Stomach (tissue), 9 donors: ENCODE results near the gene C17orf107. TPM values are rescaled to one million over a fixed set of nuclear protein-coding genes. Genes with fewer than 3 reads are reported as not detected.
A peak's percentile ranks its signal among the peaks of the same experiment; 100 is the strongest.
"Not testable (repeated sequence)": the region's sequence is repeated elsewhere in the genome, so short reads cannot be mapped to it uniquely, and the experiment has no call there.

Experiments
- DNase-seq, 2 donors: peaks; one replicate each; pipeline versions ENCODE4 v3.0.0 to v3.0.0-alpha.2; 2013 to 2019
- H3K27ac ChIP-seq, 5 donors: fragments of 200-600 bp in 4 of 5; sonication (generic) in 4 of 5; one replicate each; pipeline ENCODE4 v1.5.1; 2013 to 2019; ENCODE audit warnings: mild to moderate bottlenecking in 1 of 5, moderate library complexity in 1 of 5
- H3K27me3 ChIP-seq, 3 donors: fragments of 200-600 bp; sonication (generic); one replicate each; pipeline ENCODE4 v1.5.1; 2017 to 2019; ENCODE audit warnings: mixed run types in 1 of 3
- H3K36me3 ChIP-seq, 4 donors: fragments of 200-600 bp; sonication (generic); 1 replicate in 3 of 4; 2 replicates in 1 of 4; pipeline ENCODE4 v1.5.1; 2016 to 2019
- H3K4me1 ChIP-seq, 4 donors: fragments of 200-600 bp; sonication (generic); one replicate each; pipeline ENCODE4 v1.5.1; 2016 to 2019
- H3K4me3 ChIP-seq, 4 donors: fragments of 200-600 bp; sonication (generic) in 3 of 4; one replicate each; pipeline ENCODE4 v1.5.1; 2016 to 2019; ENCODE audit warnings: mild to moderate bottlenecking in 1 of 4
- H3K9me3 ChIP-seq, 4 donors: fragments of 200-600 bp; sonication (generic); one replicate each; pipeline ENCODE4 v1.5.1; 2016 to 2019
- EP300 ChIP-seq: sonication (generic); formaldehyde crosslinking; IDR thresholded peaks from one replicate; pipeline ENCODE4 v1.6.1; 2017; ENCODE audit warnings: antibody characterized with exemption
- POLR2A ChIP-seq, 4 donors: fragments of 450-650 bp; IDR thresholded peaks; one replicate each; pipeline ENCODE4 v1.6.1; 2016; ENCODE audit warnings: antibody characterized with exemption in 4 of 4, control low read depth in 2 of 4, mild to moderate bottlenecking in 1 of 4, moderate library complexity in 1 of 4
- POLR2AphosphoS5 ChIP-seq, 3 donors: sonication (generic); formaldehyde crosslinking; IDR thresholded peaks; one replicate each; pipeline ENCODE4 v1.6.1; 2016; ENCODE audit warnings: antibody characterized with exemption in 3 of 3
- WGBS, 5 donors: extraction: QIAGEN DNeasy Blood & Tissue Kit in 3 of 5; methylation state at CpG; one replicate each; pipeline versions ENCODE4 v1.1.5 to v1.1.7; 2013 to 2018; 5-methylcytosine and 5-hydroxymethylcytosine counted together
- intact Hi-C: fragments of 100-400 bp; cut with DNase I; formaldehyde crosslinking; loops from one replicate; pipeline ENCODE4 v1.15.1; 2023; ENCODE audit warnings: low total_unique reads
- polyA plus RNA-seq, 3 donors: library from polyadenylated mRNA; stranded (reverse); fragments of 200-250 nt; gene quantifications; one replicate each; pipeline ENCODE4 v1.2.3, GENCODE V29; 2013
- total RNA-seq, 5 donors: library from RNA; depleted of rRNA; stranded (reverse); fragments of >200 nt; gene quantifications; one replicate each; pipeline versions ENCODE4 v1.1.0 to v1.2.3, GENCODE V29; 2014 to 2016
- TF ChIP-seq, protein P1 (sequence below), 7 experiments: fragments of 450-650 bp in 4 of 7; fragments of 200-600 bp in 3 of 7; sonication (generic) in 3 of 7; IDR thresholded peaks; one replicate each; pipeline ENCODE4 v1.5.1; 2016 to 2019; ENCODE audit warnings: antibody characterized with exemption in 7 of 7, control low read depth in 2 of 7, mild to moderate bottlenecking in 1 of 7
- donor health status: healthy with polysubstance abuse.
- donor health status: Bipolar disorder and iron deficiency.
- donor health status: healthy.

The C17orf107 gene
- total and polyA plus RNA-seq, 8 donors, result 0.75 to 6.6 (median 2.8) TPM; not detected in 1

DNA sequence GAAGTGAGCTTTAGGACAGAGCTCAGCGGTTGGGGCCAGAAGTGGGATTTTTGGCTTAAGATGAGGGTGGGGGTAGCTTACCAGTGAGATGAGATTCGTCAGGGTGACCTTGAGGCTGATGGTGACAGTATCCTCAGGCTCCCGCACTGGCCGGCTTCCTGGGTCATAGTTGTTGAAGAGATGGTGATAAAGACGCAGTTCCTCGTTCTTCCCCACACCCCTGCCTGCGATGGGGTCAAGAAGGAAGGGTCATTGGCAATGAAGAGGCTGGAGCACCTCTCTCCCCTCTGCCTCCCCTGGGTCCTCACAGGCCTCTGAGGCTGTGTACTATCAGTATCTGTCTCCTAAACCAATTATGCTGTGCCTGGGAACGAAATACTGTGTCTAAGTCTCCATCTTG, 3.2 kb downstream of the C17orf107 start:
- peak overlapping the region in 3 of 5 donors; percentile 8 to 71 (median 30) for H3K27ac ChIP-seq
- DNase-seq, result no peak
- 48 to 69% (median 61%) methylated on average over 7 to 8 of the region's 8 CpGs for WGBS, 5 donors

DNA sequence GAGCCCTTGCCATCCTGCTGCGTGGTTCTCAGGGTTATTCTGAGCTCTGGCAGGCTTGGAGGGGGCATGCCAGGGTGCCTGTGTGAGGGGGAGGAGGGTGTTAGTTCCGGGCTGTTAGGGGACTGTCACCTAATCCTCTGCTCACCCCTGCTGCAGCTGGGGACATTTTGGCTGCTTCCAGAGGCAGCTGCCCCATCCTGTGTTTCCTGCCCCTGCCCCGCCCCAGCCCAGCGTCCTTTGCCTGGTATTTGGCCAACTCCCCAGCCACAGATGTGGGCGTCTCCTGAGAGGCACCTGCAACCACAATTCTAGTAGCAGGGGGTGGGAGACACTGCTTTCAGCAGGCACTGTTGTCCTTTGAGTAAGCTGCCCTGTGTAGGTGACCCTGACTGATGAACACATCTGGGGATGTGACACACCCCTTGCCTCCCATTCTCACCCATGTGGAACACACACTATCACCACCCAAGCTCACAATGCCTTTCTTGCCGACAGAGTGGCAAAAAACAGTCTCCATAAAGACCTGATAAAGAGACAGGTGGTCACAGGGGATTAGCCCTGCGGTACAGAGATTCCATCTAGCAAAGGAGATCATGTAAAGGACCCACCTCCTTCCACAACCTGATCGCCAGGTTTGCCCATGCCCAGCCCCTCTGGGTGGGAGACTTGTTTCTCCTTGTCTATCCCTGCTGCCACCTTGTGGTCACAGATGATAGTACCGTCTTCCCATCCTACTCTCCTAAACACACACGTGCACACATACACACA, 3.9 kb downstream of the C17orf107 start, which contains the start of gene CHRNE:
Gene CHRNE, minus strand, starts transcription at position 48 of the 768 bp plus-strand sequence. Its CDS starts 35 bp downstream, at position 13.
- Histone ChIP-seq H3K27me3 (peaks cover 0 to 42% (median 0%) of the 10 kb centered on the region in 3 donors), H3K9me3 (no peaks in the 10 kb centered on the region), H3K4me3 (no peak within 1 kb of the TSS), H3K36me3 (no peaks in the 10 kb centered on the region), H3K27ac (peak within 1 kb of the TSS in 4 of 5 donors; percentile 24 to 71 (median 46)), H3K4me1 (peaks cover 20 to 52% (median 44%) of the 10 kb centered on the region in 4 donors)
- WGBS, 5 donors, result 8 to 17% (median 11%) methylated on average over 9 to 10 of the region's 10 CpGs
- DNase-seq, result peak; percentile 88 to 94
- TF ChIP-seq POLR2A (IDR thresholded peaks at IDR 0.05), result no peak
- peak in 1 of 3 donors; percentile 43 for TF ChIP-seq POLR2AphosphoS5 (IDR thresholded peaks at IDR 0.05)
- TF ChIP-seq EP300, result no peak
- TF ChIP-seq, protein P1, sequence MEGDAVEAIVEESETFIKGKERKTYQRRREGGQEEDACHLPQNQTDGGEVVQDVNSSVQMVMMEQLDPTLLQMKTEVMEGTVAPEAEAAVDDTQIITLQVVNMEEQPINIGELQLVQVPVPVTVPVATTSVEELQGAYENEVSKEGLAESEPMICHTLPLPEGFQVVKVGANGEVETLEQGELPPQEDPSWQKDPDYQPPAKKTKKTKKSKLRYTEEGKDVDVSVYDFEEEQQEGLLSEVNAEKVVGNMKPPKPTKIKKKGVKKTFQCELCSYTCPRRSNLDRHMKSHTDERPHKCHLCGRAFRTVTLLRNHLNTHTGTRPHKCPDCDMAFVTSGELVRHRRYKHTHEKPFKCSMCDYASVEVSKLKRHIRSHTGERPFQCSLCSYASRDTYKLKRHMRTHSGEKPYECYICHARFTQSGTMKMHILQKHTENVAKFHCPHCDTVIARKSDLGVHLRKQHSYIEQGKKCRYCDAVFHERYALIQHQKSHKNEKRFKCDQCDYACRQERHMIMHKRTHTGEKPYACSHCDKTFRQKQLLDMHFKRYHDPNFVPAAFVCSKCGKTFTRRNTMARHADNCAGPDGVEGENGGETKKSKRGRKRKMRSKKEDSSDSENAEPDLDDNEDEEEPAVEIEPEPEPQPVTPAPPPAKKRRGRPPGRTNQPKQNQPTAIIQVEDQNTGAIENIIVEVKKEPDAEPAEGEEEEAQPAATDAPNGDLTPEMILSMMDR (IDR thresholded peaks at IDR 0.05), result peak in 5 of 7 experiments; percentile 61 to 80 (median 73)
- intact Hi-C loops, result loop anchor here (10.0 kb wide), 1 partner anchor 72 kb away; no protein-coding TSS in a partner anchor

More for the DNA sequence above, 3.2 kb downstream of the C17orf107 start:
- no peaks in the 10 kb centered on the region for H3K9me3 ChIP-seq
- TF ChIP-seq, protein P1 (IDR thresholded peaks at IDR 0.05), result no peak
- TF ChIP-seq EP300 (no peak), POLR2AphosphoS5 (IDR thresholded peaks at IDR 0.05) (no peak), POLR2A (IDR thresholded peaks at IDR 0.05) (no peak)
- intact Hi-C loops, result loop anchor here (10.0 kb wide), 1 partner anchor 72 kb away; no protein-coding TSS in a partner anchor
- H3K4me1 ChIP-seq, result peaks cover 20 to 54% (median 44%) of the 10 kb centered on the region in 4 donors
- H3K27me3 ChIP-seq, result peaks cover 0 to 44% (median 0%) of the 10 kb centered on the region in 3 donors
- peaks cover 0 to 2% (median under 1%) of the 10 kb centered on the region in 4 donors for H3K36me3 ChIP-seq
- H3K4me3 ChIP-seq, result no peak overlapping the region

- Histone ChIP-seq H3K27me3 (peaks cover 0 to 10% (median 0%) of the 10 kb centered on the region in 3 donors), H3K4me1 (peaks cover 9 to 34% (median 25%) of the 10 kb centered on the region in 4 donors)
- intact Hi-C loops, result loop anchor here (10.0 kb wide), 1 partner anchor 68 kb away; no protein-coding TSS in a partner anchor
- H3K27ac ChIP-seq, H3K36me3 ChIP-seq, H3K4me3 ChIP-seq, H3K9me3 ChIP-seq, DNase-seq: not testable (repeated sequence)
Observed at GRCh38 chr17:4906642-4907041, 7.3 kb downstream of the C17orf107 start.

DNA sequence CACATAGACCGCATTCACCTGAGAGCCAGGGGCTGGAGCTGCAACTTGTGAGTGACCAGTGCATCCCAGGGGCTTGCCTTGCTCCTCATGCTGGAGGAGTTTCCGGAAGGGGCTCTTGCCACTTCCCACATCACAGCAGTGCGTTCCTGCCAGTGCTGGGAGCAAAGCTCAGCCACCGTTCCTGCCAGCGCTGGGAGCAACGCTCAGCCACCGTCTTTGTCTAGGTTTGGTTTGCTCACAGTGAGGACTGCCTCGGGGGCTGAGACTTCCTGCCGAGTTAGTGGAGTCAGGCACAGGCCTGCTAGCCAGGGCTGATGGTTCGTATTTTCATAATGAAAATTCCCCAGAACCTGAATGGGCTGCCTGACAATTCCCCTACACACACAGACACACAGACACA, 9.0 kb downstream of the C17orf107 start:
- no peaks in the 10 kb centered on the region for H3K9me3 ChIP-seq
- intact Hi-C loops, result loop anchor here (10.0 kb wide), 1 partner anchor 66 kb away; no protein-coding TSS in a partner anchor
- 32 to 54% (median 49%) methylated on average over 10 of the region's 10 CpGs for WGBS, 5 donors
- H3K4me3 ChIP-seq, result no peak overlapping the region
- H3K27ac ChIP-seq, result peak overlapping the region in 2 of 5 donors; percentile 23 to 43
- TF ChIP-seq POLR2AphosphoS5 (IDR thresholded peaks at IDR 0.05) (no peak), POLR2A (IDR thresholded peaks at IDR 0.05) (no peak), EP300 (no peak)
- TF ChIP-seq, protein P1 (IDR thresholded peaks at IDR 0.05), result no peak
- no peak for DNase-seq
- H3K27me3 ChIP-seq, result peaks cover 0 to 8% (median 0%) of the 10 kb centered on the region in 3 donors
- no peaks in the 10 kb centered on the region for H3K36me3 ChIP-seq
- peaks cover 9 to 18% (median 15%) of the 10 kb centered on the region in 4 donors for H3K4me1 ChIP-seq
